HepG2 (cell line): Measurements from ENCODE around the gene ASB16. TPM values are rescaled to one million over a fixed set of nuclear protein-coding genes. Genes with fewer than 3 reads are reported as not detected.

Experiments used
- ATAC-seq: fragments of 200-7000 bp; cut with Tn5 transposase; 3 replicates; pipeline ENCODE4 v1.9.1; 2020; ENCODE audit warnings: mild to moderate bottlenecking, moderate library complexity
- BruUV-seq: library from RNA; stranded (reverse); fragments of 400-500 nt; replicated peaks from 2 replicates; lab custom pipeline; 2021; lab: Mats Ljungman, UMichigan
- CTCF ChIA-PET: fragments of 300-600 bp; formaldehyde crosslinking; extraction: SDS; loops from one replicate; lab custom pipeline; 2021; ENCODE audit warnings: low total read pairs, inconsistent platforms, low intra/inter-chr PET ratio; lab: Yijun Ruan, JAX
- POLR2A ChIA-PET: fragments of 350-600 bp; sonication (Branson Sonifier 250); formaldehyde crosslinking; loops from one replicate; lab custom pipeline; 2020; ENCODE audit warnings: antibody characterized with exemption, inconsistent platforms; lab: Yijun Ruan, JAX
- DNase-seq: peaks from one replicate; pipeline ENCODE4 v3.0.0-alpha.2; 2015; ENCODE audit warnings: low spot score
- FAIRE-seq: peaks from 3 replicates; lab custom pipeline; 2011; peaks lifted over from hg19 to GRCh38; lab: Jason Lieb, UNC
- H2AFZ ChIP-seq: one replicate; pipeline ENCODE4 v1.6.1; 2011; ENCODE audit warnings: low read length, inconsistent platforms
- H3K27ac ChIP-seq: fragments of 300-600 bp; 3 replicates; pipeline ENCODE4 v1.8.0; 2011; ENCODE audit warnings: mixed run types, mild to moderate bottlenecking, mixed read lengths, low read length, inconsistent platforms; ENCODE audit not compliant: insufficient read depth; ENCODE audit errors: extremely low read length
- H3K27me3 ChIP-seq, 2 experiments: fragments of 200-600 bp in 1 of 2; 2 replicates in 1 of 2; 3 replicates in 1 of 2; pipeline versions ENCODE4 v1.6.0 to v1.8.0; 2011; ENCODE audit warnings: low read length in 2 of 2, mild to moderate bottlenecking in 2 of 2, moderate library complexity in 2 of 2, inconsistent platforms in 1 of 2; ENCODE audit not compliant: insufficient read depth in 2 of 2, control insufficient read depth in 1 of 2
- H3K36me3 ChIP-seq, 2 experiments: fragments of 200-600 bp in 1 of 2; replicated peaks in 1 of 2; 2 replicates in 1 of 2; 3 replicates in 1 of 2; pipeline versions ENCODE4 v1.5.1 to v1.8.0; 2011; ENCODE audit warnings: low read length in 2 of 2, inconsistent platforms in 1 of 2; ENCODE audit not compliant: insufficient read depth in 2 of 2, control insufficient read depth in 1 of 2
- H3K4me1 ChIP-seq: 2 replicates; pipeline ENCODE4 v1.5.1; 2012; ENCODE audit warnings: low read length, inconsistent platforms; ENCODE audit not compliant: insufficient read depth
- H3K4me2 ChIP-seq: 2 replicates; pipeline ENCODE4 v1.6.0; 2011; ENCODE audit warnings: low read depth, low read length, inconsistent platforms
- H3K4me3 ChIP-seq, 3 experiments: fragments of 200-600 bp in 1 of 3; sonication (generic), shearing (Covaris generic) in 1 of 3; replicated peaks in 1 of 3; 2 replicates each; pipeline ENCODE4 v1.5.1; 2011 to 2016; ENCODE audit warnings: low read length in 3 of 3, inconsistent platforms in 2 of 3, low read depth in 2 of 3, mild to moderate bottlenecking in 2 of 3, control low read depth in 1 of 3, mixed read lengths in 1 of 3; ENCODE audit not compliant: insufficient read depth in 1 of 3
- H3K79me2 ChIP-seq: one replicate; pipeline ENCODE4 v1.6.1; 2011; ENCODE audit warnings: low read length, inconsistent platforms; ENCODE audit not compliant: insufficient read depth
- H3K9ac ChIP-seq: 2 replicates; pipeline ENCODE4 v1.6.0; 2011; ENCODE audit warnings: mild to moderate bottlenecking, low read depth, low read length, inconsistent platforms; ENCODE audit not compliant: insufficient read depth
- H3K9me3 ChIP-seq: 2 replicates; pipeline ENCODE4 v1.5.1; 2012; ENCODE audit warnings: mild to moderate bottlenecking, low read length
- H4K20me1 ChIP-seq: 2 replicates; pipeline ENCODE4 v1.6.0; 2011; ENCODE audit warnings: inconsistent platforms, mild to moderate bottlenecking, low read length, moderate library complexity; ENCODE audit not compliant: insufficient read depth
- NRL ChIP-seq: sonication (generic); formaldehyde crosslinking; IDR thresholded peaks from 2 replicates; pipeline ENCODE4 v1.5.0; 2020; ENCODE audit warnings: missing genetic modification reagents, mild to moderate bottlenecking, moderate library complexity, borderline replicate concordance
- SOX5 ChIP-seq: IDR thresholded peaks from 2 replicates; pipeline ENCODE4 v1.6.1; 2016; ENCODE audit warnings: borderline replicate concordance
- ZFP37 ChIP-seq: sonication (generic); formaldehyde crosslinking; IDR thresholded peaks from 2 replicates; pipeline ENCODE4 v1.4.0; 2020; ENCODE audit warnings: missing genetic modification reagents, borderline replicate concordance
- ZMYM3 ChIP-seq: sonication (generic); formaldehyde crosslinking; IDR thresholded peaks from 2 replicates; pipeline ENCODE4 v1.5.1; 2020; ENCODE audit warnings: mild to moderate bottlenecking, missing genetic modification reagents
- ZNF616 ChIP-seq: sonication (generic); formaldehyde crosslinking; IDR thresholded peaks from 2 replicates; pipeline ENCODE4 v1.5.0; 2020; ENCODE audit warnings: low read depth, mild to moderate bottlenecking, missing genetic modification reagents
- ZNF790 ChIP-seq: sonication (generic); formaldehyde crosslinking; IDR thresholded peaks from 2 replicates; pipeline ENCODE4 v1.8.0; 2022; ENCODE audit warnings: missing genetic modification reagents, mild to moderate bottlenecking, borderline replicate concordance
- ZNF891 ChIP-seq: sonication (generic); formaldehyde crosslinking; IDR thresholded peaks from 2 replicates; pipeline ENCODE4 v1.5.0; 2020; ENCODE audit warnings: mild to moderate bottlenecking, missing genetic modification reagents
- WGBS: methylation state at CpG from one replicate; pipeline ENCODE4 v1.1.6; 2017; ENCODE audit warnings: low lambda C conversion rate; 5-methylcytosine and 5-hydroxymethylcytosine counted together
- in situ Hi-C: cut with HindIII; loops from 2 replicates; pipeline ENCODE4 v1.10.0; 2017; ENCODE audit warnings: low pct_unique_long_range_greater_than_20kb; ENCODE audit not compliant: extremely low pct_ligation_motif_present
- intact Hi-C: fragments of 100-400 bp; cut with micrococcal nuclease; formaldehyde crosslinking; loops from one replicate; pipeline ENCODE4 v1.10.0; 2022; ENCODE audit not compliant: unreplicated experiment
- polyA plus RNA-seq, 8 experiments: library from polyadenylated mRNA; depleted of rRNA in 3 of 8; stranded (reverse) in 7 of 8; unstranded in 1 of 8; fragments of >200 nt; fragmentation: Illumina TruSeq in 4 of 8; extraction: Trizol in 4 of 8; gene quantifications; 2 replicates each; pipeline versions ENCODE4 v1.2.1 to v1.2.3, GENCODE V29; 2011 to 2016; ENCODE audit warnings: low read depth in 4 of 8, missing spikeins in 1 of 8, mixed read lengths in 1 of 8; ENCODE audit not compliant: insufficient read depth in 1 of 8
- total RNA-seq, 5 experiments: library from RNA; depleted of rRNA; stranded (reverse); fragments of >200 nt; fragmentation: Illumina TruSeq; extraction: Trizol; gene quantifications; 2 replicates each; pipeline ENCODE4 v1.2.3, GENCODE V29; 2016; ENCODE audit warnings: low read depth in 1 of 5
- TF ChIP-seq, protein P1 (sequence below): sonication (generic); formaldehyde crosslinking; IDR thresholded peaks from 2 replicates; pipeline ENCODE4 v1.8.0; 2022; ENCODE audit warnings: missing genetic modification reagents, mild to moderate bottlenecking, borderline replicate concordance
- TF ChIP-seq, protein P2 (sequence below): sonication (generic); formaldehyde crosslinking; IDR thresholded peaks from 2 replicates; pipeline ENCODE4 v1.4.0; 2020; ENCODE audit warnings: missing genetic modification reagents
- TF ChIP-seq, protein P3 (sequence below): sonication (generic); formaldehyde crosslinking; IDR thresholded peaks from 2 replicates; pipeline ENCODE4 v1.5.0; 2020; ENCODE audit warnings: missing genetic modification reagents
- TF ChIP-seq, protein P4 (sequence below): sonication (generic); formaldehyde crosslinking; IDR thresholded peaks from 2 replicates; pipeline ENCODE4 v1.4.0; 2020; ENCODE audit warnings: mild to moderate bottlenecking, low read depth, missing genetic modification reagents
- TF ChIP-seq, protein P5 (sequence below): sonication (generic); formaldehyde crosslinking; IDR thresholded peaks from 2 replicates; pipeline ENCODE4 v1.4.0; 2020; ENCODE audit warnings: missing genetic modification reagents
- TF ChIP-seq, protein P6 (sequence below): sonication (generic); formaldehyde crosslinking; IDR thresholded peaks from 2 replicates; pipeline ENCODE4 v1.8.1; 2023; ENCODE audit warnings: mild to moderate bottlenecking, moderate library complexity, missing genetic modification reagents

ASB16 gene
- total and polyA plus RNA-seq, 2 of the 13 experiments (the other 11 are each of a cell fraction or from before 2014, with no cell fraction given): 0.07 TPM; not detected in 1

DNA sequence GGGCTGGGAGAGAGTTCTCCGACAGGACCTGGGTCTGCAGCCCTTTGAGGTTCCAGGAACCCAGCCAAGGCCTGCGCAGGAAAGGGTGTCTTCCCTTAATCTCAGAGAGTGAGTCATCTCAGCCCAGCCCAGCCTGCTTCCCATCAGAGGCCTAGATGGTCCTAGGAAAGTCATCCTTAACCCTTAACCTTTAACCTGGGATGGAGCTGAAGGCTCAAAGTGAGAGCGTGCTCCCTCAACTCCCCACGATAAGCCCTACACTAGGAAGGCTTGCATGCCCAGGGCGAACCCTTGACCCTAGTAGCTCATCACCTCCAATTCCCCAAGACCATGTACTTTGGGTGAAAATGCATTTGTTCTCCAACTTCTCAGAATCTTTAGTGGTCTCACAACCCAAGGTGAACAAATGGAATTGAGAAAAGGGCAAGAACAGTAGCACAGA lies 34.0 kb downstream of the ASB16 start:
- BruUV-seq: no TSS peak
- DNase-seq: no peak
- intact Hi-C loops (loop anchor here (5.0 kb wide), 1 partner anchor 123 kb away; no protein-coding TSS in a partner anchor), in situ Hi-C loops (no loop called here)
- Histone ChIP-seq H3K27ac (no peak overlapping the region), H3K27me3 (no peaks in the 10 kb centered on the region; a peak in 1 of 5 replicates), H3K4me1 (peaks cover 27% of the 10 kb centered on the region), H4K20me1 (no peaks in the 10 kb centered on the region), H2AFZ (no peak overlapping the region), H3K4me3 (no peak overlapping the region), H3K36me3 (peaks cover 12 to 22% of the 10 kb centered on the region in 2 experiments), H3K9ac (no peak overlapping the region), H3K79me2 (no peaks in the 10 kb centered on the region), H3K4me2 (no peak overlapping the region), H3K9me3 (no peaks in the 10 kb centered on the region)
- WGBS: 86% methylated on average over 4 of the region's 5 CpGs
- FAIRE-seq: peak; percentile 46
- no peak for ATAC-seq
- ChIA-PET POLR2A (interaction anchor here (0.6 to 0.9 kb wide), 2 partner anchors 15 to 19 kb away, joined by 3 to 8 read pairs; no protein-coding TSS in a partner anchor), CTCF (interaction anchor here (1.3 to 1.9 kb wide), 2 partner anchors 13 to 146 kb away, joined by 5 to 13 read pairs; no protein-coding TSS in a partner anchor)
- TF ChIP-seq NRL (no peak), SOX5 (CRISPR knock-in tag) (no peak), ZFP37 (CRISPR knock-in tag) (no peak), ZNF790 (CRISPR knock-in tag) (no peak), ZMYM3 (CRISPR knock-in tag) (no peak), ZNF616 (CRISPR knock-in tag) (no peak), ZNF891 (CRISPR knock-in tag) (no peak)
- TF ChIP-seq, protein P1, sequence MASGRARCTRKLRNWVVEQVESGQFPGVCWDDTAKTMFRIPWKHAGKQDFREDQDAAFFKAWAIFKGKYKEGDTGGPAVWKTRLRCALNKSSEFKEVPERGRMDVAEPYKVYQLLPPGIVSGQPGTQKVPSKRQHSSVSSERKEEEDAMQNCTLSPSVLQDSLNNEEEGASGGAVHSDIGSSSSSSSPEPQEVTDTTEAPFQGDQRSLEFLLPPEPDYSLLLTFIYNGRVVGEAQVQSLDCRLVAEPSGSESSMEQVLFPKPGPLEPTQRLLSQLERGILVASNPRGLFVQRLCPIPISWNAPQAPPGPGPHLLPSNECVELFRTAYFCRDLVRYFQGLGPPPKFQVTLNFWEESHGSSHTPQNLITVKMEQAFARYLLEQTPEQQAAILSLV: no peak
- TF ChIP-seq, protein P2, sequence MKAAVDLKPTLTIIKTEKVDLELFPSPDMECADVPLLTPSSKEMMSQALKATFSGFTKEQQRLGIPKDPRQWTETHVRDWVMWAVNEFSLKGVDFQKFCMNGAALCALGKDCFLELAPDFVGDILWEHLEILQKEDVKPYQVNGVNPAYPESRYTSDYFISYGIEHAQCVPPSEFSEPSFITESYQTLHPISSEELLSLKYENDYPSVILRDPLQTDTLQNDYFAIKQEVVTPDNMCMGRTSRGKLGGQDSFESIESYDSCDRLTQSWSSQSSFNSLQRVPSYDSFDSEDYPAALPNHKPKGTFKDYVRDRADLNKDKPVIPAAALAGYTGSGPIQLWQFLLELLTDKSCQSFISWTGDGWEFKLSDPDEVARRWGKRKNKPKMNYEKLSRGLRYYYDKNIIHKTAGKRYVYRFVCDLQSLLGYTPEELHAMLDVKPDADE (CRISPR knock-in tag): no peak
- TF ChIP-seq, protein P3, sequence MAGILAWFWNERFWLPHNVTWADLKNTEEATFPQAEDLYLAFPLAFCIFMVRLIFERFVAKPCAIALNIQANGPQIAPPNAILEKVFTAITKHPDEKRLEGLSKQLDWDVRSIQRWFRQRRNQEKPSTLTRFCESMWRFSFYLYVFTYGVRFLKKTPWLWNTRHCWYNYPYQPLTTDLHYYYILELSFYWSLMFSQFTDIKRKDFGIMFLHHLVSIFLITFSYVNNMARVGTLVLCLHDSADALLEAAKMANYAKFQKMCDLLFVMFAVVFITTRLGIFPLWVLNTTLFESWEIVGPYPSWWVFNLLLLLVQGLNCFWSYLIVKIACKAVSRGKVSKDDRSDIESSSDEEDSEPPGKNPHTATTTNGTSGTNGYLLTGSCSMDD (CRISPR knock-in tag): no peak
- TF ChIP-seq, protein P4, sequence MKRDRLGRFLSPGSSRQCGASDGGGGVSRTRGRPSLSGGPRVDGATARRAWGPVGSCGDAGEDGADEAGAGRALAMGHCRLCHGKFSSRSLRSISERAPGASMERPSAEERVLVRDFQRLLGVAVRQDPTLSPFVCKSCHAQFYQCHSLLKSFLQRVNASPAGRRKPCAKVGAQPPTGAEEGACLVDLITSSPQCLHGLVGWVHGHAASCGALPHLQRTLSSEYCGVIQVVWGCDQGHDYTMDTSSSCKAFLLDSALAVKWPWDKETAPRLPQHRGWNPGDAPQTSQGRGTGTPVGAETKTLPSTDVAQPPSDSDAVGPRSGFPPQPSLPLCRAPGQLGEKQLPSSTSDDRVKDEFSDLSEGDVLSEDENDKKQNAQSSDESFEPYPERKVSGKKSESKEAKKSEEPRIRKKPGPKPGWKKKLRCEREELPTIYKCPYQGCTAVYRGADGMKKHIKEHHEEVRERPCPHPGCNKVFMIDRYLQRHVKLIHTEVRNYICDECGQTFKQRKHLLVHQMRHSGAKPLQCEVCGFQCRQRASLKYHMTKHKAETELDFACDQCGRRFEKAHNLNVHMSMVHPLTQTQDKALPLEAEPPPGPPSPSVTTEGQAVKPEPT (CRISPR knock-in tag): no peak
- TF ChIP-seq, protein P5, sequence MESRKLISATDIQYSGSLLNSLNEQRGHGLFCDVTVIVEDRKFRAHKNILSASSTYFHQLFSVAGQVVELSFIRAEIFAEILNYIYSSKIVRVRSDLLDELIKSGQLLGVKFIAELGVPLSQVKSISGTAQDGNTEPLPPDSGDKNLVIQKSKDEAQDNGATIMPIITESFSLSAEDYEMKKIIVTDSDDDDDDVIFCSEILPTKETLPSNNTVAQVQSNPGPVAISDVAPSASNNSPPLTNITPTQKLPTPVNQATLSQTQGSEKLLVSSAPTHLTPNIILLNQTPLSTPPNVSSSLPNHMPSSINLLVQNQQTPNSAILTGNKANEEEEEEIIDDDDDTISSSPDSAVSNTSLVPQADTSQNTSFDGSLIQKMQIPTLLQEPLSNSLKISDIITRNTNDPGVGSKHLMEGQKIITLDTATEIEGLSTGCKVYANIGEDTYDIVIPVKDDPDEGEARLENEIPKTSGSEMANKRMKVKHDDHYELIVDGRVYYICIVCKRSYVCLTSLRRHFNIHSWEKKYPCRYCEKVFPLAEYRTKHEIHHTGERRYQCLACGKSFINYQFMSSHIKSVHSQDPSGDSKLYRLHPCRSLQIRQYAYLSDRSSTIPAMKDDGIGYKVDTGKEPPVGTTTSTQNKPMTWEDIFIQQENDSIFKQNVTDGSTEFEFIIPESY: no peak
- TF ChIP-seq, protein P6, sequence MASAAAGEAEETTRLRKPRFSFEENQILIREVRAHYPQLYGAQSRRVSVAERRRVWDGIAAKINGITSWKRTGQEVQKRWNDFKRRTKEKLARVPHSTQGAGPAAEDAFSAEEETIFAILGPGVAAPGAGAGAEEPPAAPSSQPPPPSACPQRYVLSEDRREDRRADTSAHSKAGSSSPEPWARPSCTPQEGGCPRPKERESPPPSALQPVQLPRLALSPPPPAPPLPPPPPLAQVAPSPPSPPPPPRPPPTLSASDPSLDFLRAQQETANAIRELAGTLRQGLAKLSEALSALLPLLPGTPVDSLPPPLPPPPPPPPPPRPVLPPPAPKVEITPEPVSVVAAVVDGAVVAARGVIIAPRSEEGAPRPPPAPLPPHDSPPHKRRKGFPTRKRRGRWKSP: no peak
